HG02870 (cell line): ENCODE data around the gene ATAD3A.
"Not testable (repeated sequence)": the region's sequence is repeated elsewhere in the genome, so short reads cannot be mapped to it uniquely, and the experiment has no call there.

ENCODE experiments used
- ATAC-seq: cut with Tn5 transposase; IDR thresholded peaks from one replicate; pipeline ENCODE4 v1.9.1; 2021; ENCODE audit warnings: mild to moderate bottlenecking, moderate library complexity; ENCODE audit not compliant: unreplicated experiment

ATAD3A gene

DNA sequence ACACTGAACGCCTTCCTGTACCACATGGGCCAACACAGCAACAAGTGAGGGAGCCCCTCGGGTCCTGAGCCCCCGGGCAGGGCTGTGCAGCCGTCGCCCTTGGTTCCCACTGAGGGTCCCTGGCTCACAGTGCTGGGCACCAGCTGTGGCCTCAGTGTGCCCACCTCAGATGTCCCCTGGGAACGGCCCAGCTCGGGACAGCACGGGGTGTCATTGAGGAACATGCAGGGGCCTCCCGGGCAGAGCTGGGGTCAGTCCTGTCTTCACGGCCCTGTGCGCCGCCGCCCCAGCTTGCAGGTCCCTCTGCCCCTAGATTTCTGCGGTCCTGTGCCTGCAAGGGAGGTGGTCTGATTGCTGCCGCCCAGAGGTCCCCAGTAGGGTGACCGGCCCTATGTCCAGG lies 22.7 kb upstream of the ATAD3A start:
- no peak for ATAC-seq

DNA sequence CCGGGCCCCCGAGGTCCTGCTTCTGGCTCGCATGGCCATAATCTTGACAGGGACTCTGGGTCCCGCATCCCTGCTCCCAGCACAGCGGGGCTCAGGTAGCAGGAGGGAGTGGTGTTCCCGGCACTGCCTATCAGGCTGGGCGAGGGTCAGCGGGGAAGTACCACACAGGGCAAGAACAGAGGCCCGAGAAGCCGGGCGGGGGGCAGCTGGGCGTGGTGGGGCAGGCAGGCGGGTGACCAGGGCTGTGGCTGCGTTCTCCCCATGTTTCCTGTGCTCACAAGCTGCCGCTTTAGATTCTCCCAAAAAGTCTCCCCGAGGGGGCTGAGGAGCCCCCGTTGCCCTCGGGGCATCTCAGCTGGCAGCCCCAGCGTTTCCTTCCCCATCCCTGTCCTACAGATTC lies 22.1 kb upstream of the ATAD3A start:
- no peak for ATAC-seq

- ATAC-seq, result no peak
These were observed 21.2 kb upstream of the ATAD3A start for GRCh38 chr1:1490633-1491230.

- ATAC-seq, result no peak
These were observed 20.4 kb upstream of the ATAD3A start for GRCh38 chr1:1491601-1492000.

DNA sequence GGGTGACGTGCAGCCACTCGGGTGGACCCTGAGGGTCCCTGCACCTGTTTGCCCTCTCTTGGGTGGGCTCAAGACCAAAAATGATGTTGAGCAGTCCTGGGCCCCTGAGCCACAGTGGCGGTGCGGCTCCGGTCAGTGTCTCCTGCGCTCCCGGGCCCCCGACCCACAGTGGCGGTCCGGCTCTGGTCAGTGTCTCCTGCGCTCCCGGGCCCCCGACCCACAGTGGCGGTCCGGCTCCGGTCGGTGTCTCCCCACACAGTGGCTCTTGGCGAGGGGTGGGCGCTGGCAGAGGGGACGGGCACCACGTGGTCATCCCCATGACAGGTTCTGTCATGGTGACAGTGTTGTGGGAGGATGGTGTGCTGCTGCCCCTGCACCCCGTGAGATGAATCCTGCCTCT lies 17.7 kb upstream of the ATAD3A start:
- ATAC-seq, result not testable (repeated sequence)

DNA sequence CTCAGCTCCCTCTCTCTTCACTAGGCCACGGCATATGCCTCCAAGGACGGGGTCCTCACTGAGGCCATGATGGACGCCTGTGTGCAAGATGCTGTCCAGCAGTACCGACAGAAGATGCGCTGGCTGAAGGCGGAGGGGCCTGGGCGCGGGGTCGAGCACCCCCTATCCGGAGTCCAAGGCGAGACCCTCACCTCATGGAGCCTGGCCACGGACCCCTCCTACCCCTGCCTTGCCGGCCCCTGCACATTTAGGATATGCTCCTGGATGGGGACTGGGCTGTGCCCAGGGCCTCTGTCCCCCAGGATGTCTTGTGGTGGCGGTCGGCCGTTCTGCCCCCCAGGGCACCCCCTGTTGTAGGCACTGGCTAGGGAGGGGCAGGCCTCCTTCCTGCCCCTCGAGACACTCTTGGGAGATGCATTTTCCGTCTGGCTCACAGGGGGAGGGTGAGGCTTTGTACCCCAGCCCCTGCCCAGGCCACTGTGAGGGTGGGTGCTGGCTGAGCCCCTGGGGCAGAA lies 16.4 kb upstream of the ATAD3A start:
- ATAC-seq, result not testable (repeated sequence)

DNA sequence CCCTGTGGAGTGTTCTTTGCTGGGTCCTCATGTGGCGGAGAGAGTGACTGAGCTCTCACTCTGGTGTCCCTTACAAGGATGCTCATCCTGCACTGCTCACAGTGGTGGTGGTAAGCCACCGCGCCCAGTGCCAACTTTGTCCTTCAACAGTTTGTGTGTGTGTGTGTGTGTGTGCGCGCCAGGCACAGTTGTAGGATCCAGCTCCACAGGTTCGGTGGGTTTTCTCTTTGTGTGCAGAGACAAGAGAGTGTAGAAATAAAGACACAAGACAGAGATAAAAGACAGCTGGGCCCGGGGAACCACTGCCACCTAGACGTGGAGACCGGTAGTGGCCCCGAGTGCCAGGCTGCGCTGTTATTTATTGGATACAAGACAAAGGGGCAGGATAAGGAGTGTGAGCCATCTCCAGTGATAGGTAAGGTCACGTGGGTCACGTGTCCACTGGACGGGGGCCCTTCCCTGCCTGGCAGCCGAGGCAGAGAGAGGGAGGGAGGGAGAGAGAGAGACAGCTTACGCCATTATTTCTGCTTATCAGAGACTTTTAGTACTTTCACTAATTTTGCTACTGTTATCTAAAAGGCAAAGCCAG lies 7.1 kb upstream of the ATAD3A start:
- not testable (repeated sequence) for ATAC-seq

DNA sequence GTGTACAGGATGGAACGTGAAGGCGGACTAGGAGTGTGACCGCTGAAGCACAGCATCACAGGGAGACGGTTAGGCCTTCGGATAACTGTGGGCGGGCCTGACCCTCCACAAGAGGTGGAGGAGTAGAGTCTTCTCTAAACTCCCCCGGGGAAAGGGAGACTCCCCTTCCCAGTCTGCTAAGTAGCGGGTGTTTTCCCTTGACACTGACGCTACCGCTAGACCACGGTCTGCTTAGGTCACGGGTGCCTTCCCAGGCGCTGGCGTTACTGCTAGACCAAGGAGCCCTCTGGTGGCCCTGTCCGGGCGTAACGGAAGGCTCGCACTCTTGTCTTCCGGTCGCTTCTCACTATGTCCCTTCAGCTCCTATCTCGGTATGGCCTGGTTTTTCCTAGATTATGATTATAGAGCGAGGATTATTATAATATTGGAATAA lies 6.6 kb upstream of the ATAD3A start:
- ATAC-seq, result not testable (repeated sequence)

DNA sequence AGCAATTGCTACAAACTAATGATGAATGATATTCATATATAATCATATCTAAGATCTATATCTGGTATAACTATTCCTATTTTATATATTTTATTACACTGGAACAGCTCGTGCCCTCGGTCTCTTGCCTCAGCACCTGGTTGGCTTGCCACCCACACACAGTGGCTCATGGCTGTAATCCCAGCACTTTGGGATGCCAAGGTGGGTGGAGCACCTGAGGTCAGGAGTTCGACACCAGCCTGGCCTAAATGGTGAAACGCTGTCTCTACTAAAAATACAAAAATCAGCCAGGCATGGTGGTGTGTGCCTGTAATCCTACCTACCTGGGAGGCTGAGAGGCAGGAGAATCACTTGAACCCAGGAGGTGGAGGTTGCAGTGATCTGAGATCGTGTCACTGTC lies 6.2 kb upstream of the ATAD3A start:
- not testable (repeated sequence) for ATAC-seq

DNA sequence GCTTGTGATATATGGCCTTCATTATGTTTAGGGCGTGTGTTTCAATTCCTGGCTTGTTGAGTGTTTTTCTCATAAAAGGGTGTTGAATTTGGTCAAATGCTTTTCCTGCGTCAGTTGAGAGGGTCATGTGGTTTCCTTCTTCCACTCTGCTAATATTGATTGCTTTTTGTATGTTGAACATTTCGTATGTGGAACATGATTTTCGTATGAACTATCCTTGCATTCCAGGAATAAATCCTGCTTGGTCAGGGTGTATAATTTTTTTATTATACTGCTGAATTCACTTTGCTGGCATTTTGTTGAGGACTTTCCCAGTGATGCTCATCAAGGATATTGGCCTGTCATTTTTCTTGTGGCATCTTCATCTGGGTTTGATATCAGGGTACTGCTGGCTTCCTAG lies 4.7 kb upstream of the ATAD3A start:
- ATAC-seq, result no peak

DNA sequence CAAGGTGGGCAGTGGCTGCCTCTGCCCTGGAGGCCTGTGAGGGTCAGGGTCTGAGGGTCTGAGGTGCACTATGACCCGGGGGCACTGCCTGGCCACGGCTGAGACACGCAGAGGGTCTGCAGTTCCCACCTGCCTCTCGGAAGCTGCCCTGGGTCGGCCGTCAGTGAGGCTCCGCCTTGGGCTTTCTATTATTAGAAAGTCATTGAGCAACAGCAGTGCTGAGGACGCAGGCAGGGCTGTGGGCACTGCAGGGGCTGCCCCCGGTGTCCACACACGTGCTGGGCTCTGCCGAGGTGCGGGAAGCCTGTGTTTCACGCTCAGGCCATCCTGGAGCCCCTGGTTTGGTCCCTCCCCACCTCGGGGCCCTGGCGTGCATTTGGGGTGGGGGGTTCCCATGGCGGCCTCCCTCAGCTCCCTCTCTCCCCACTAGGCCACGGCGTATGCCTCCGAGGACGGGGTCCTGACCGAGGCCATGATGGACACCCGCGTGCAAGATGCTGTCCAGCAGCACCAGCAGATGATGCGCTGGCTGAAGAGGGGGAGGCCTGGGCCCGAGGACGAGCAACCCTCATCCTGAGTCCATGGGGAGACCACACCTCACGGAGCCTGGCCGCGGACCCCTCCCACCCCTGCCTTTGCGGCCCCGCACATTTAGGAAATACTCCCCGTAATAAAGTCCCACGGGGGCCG lies 3.0 kb upstream of the ATAD3A start:
- ATAC-seq, result not testable (repeated sequence)

DNA sequence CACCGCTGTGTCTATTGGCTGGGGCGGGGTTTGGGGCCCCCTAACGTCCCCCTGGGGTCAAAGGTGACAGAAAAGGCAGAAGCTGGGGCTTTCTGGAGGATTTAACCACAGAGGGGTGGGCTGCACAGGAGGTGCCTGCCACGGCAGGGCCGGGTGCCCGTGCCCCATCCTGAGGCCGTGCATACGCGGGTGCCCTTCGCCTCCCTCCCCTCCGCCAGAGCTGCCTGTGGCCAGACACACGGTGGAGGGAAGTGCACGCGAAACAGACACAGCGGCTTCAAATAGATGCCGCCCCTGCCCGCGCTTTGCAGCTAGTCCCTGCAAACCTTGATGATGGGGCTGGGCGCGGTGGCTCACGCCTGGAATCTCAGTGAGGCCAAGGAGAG lies 2.5 kb upstream of the ATAD3A start:
- not testable (repeated sequence) for ATAC-seq

DNA sequence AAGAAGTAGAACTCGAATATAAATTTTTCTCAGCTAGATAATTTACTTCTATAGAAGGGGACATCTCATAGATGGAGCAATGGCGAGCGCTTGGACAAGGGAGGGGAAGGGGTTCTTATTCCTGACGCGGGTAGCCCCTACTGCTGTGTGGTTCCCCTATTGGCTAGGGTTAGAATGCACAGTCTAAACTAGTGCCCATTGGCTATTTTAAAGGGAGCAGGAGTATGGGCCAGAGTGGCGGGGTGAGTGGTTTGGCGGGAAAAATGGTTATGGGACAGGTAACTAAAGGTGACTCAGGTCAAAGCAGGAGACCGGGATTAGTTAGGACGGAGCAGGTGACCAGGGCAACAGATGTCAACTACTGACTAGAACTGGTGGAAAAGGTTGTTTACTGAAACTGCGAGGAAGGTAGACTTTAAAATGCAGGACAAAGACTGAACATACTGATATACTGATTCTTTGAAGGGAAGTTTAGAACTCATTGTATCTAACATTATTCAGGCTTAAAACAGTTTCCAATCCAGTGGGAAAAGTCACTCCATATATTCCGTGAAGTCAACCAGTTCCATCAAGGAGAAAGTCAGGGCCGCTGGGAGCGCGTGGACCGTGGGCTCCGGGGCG lies 940 bp upstream of the ATAD3A start:
- ATAC-seq, result no peak

GRCh38 chr1:1512425-1512824 lies 463 bp downstream of the ATAD3A start:
- not testable (repeated sequence) for ATAC-seq

DNA sequence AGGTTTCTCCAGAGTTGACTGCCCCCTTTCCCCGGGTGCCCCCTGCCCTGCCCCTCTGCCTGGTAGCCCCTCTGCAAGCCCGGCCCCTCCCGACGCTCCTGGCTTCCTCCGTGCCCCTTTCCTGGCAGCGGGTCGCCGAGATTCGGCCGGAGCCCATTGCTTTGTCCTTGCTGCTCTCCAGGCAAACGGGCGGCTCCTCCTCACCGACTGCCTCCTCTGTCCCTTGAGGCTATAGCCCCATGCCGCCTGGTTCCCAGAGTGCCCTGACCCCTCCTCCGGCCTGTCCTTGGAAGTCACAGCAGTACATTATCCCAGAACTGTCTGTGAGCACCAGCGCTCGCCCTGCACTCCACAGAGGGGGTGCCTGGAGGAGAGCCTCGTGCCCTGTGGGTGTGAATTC lies 1.7 kb downstream of the ATAD3A start:
- not testable (repeated sequence) for ATAC-seq

DNA sequence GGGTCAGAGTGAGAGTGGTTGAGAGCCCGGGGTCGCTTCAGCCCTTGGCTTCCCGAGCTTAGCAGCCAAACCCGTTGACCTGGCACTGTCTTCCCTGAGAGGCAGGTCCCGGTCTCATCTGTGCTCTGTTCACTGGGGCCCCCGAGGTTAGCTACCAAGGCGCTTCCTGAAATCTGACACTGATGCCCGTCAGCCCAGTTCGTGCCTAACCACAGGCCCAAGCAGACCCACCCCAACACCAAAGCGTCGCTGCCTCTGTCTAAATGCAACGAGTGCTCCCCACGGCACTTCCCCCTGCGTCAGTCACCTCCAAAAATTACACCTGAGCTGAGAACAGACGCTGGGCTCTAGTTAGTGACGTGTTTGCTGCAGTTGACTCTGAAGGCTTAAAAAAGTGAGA lies 2.4 kb downstream of the ATAD3A start:
- ATAC-seq, result not testable (repeated sequence)

GRCh38 chr1:1516923-1517322 lies 5.0 kb downstream of the ATAD3A start:
- ATAC-seq, result not testable (repeated sequence)

- ATAC-seq, result no peak
These were observed 6.1 kb downstream of the ATAD3A start for GRCh38 chr1:1517973-1518620.

DNA sequence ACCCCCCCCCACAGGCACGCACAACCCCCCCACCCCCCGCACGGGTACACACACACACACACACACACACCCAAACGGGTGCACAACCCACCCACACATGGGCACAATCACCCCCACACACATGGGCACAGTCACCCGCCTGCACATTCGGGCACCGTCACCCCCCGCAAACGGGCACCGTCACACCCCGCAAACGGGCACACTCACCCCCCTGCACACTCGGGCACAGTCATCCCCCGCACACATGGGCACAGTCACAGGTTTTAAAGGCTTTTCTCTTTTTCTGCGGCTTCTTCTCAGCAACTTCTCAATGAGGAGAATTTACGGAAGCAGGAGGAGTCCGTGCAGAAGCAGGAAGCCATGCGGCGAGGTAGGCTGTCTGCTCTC lies 6.7 kb downstream of the ATAD3A start:
- ATAC-seq, result not testable (repeated sequence)

GRCh38 chr1:1519805-1520505 lies 8.0 kb downstream of the ATAD3A start:
- ATAC-seq, result not testable (repeated sequence)

DNA sequence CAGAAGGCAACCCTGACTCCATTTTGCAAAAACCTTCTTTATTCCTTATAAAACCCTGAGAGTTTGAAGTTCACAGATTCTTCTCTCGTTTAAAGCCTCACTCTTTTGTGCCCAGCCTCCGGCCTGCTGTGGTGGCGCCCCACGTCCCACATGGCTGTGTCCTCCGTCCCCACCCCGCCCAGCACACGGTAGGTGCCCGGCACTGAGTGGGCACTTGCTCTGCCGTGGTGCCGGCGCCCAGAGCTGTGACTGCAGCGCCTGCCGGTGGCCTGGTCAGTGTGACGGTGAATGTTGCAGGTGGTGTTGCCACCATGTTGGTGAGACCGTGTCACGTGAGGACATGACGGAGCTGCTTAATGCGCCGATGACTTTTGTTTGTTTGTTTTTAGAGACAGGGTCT lies 9.4 kb downstream of the ATAD3A start:
- ATAC-seq, result no peak
